ENCODE results near the gene MGLL.

GRCh38 chr3:127839099-127839498 is 16.8 kb upstream of the MGLL start:
- TF ChIP-seq CTCF (IDR thresholded peaks at IDR 0.05) (no peak), POLR2A (IDR thresholded peaks at IDR 0.05) (no peak)

Measured in esophagus squamous epithelium (tissue), 4 donors.